ENCODE measurements around the gene COL15A1. TPM values are rescaled to one million over a fixed set of nuclear protein-coding genes. Genes with fewer than 3 reads are reported as not detected.
A peak's percentile ranks its signal among the peaks of the same experiment; 100 is the strongest.

Gene COL15A1
- total and polyA plus RNA-seq, 2 donors = 42.0 to 136 TPM

DNA sequence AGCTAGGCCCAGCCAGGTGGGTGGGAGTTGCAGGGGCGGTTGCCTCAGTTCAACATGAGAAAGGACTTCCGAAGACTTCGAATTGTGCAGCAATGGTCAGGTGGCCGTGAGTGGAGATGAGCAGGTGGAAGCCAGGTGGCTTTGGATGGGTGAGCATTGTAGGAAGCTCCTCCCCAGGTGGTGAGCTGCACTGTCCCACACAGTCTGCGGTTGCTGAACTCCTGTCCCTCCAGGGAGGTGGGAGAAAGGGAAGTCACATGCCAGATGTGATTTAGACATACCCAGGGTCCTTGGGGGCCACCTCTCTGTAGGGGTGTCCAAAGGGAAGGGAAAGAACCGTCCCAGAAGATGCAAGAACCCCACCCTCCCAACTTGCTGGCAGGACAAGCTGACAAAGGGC is 30.4 kb downstream of the COL15A1 start:
- no peaks in the 10 kb centered on the region for H3K4me1 ChIP-seq (ENCODE audit: insufficient read depth)
- no peak for DNase-seq (ENCODE audit: extremely low spot score)
- H3K36me3 ChIP-seq (ENCODE audit: insufficient read depth) = no peaks in the 10 kb centered on the region
- WGBS = 91% methylated on average over 6 of the region's 6 CpGs
- no peak overlapping the region for H3K4me3 ChIP-seq (ENCODE audit: low read depth, low read length)
- H3K27ac ChIP-seq (ENCODE audit: low read depth) = no peak overlapping the region

DNA sequence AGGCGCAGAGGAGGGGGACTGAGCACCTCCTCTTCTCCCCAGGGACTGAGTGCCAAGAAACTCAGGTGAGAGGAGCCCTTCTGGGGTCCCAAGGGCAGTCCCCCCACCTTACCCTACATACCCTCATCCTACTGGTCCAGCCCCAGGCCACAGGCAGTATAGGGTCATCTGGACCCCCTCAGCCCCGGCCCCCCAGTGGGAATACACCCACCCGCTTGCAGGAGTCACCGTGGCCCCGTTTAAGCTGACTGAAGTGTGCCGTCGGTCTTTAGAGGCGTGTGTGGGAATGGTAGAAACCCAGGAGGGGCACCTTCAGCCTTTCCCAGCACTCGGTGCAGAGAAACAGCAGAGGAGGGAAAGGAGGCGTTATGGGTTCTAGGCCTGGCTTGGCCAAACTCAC is 30.8 kb downstream of the COL15A1 start:
- H3K4me1 ChIP-seq (ENCODE audit: insufficient read depth) = no peaks in the 10 kb centered on the region
- WGBS = 61% methylated on average over 10 of the region's 10 CpGs
- H3K36me3 ChIP-seq (ENCODE audit: insufficient read depth) = no peaks in the 10 kb centered on the region
- no peak overlapping the region for H3K4me3 ChIP-seq (ENCODE audit: low read depth, low read length)
- H3K27ac ChIP-seq (ENCODE audit: low read depth) = no peak overlapping the region
- no peak for DNase-seq (ENCODE audit: extremely low spot score)

- no peak overlapping the region for H3K4me3 ChIP-seq (ENCODE audit: low read depth, low read length)
- no peak overlapping the region for H3K27ac ChIP-seq (ENCODE audit: low read depth)
- no peaks in the 10 kb centered on the region for H3K36me3 ChIP-seq (ENCODE audit: insufficient read depth)
- H3K4me1 ChIP-seq (ENCODE audit: insufficient read depth) = no peaks in the 10 kb centered on the region
- peak; percentile 21 for DNase-seq (ENCODE audit: extremely low spot score)
- WGBS = 9% methylated on average over 33 of the region's 33 CpGs
These were observed 31.4 kb downstream of the COL15A1 start for GRCh38 chr9:98974994-98975712.

DNA sequence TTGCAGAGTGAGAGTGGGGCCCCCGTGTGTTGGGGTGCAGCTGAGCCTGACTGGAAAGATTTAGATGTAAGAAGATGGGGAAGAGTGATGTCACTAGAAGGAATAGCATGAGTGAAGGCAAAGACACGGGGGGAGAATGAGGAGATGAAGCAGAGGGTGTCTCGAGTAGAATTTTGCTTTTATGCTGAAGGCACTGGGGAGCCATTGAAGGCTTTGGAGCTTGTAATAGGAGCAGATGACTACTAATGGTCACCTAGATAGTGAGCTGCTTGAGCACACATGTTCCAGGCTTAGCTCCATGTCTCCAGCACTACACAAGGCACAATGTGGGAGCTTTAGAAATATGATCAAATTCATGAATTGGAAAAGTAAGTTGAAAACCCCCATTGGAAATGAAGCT is 32.1 kb downstream of the COL15A1 start:
- Histone ChIP-seq H3K4me1 (ENCODE audit: insufficient read depth) (no peaks in the 10 kb centered on the region), H3K27ac (ENCODE audit: low read depth) (no peak overlapping the region), H3K4me3 (ENCODE audit: low read depth, low read length) (no peak overlapping the region), H3K36me3 (ENCODE audit: insufficient read depth) (no peaks in the 10 kb centered on the region)
- 80% methylated on average over 3 of the region's 3 CpGs for WGBS
- DNase-seq (ENCODE audit: extremely low spot score) = no peak

- no peaks in the 10 kb centered on the region for H3K4me1 ChIP-seq (ENCODE audit: insufficient read depth)
- no peak for DNase-seq (ENCODE audit: extremely low spot score)
- no peaks in the 10 kb centered on the region for H3K36me3 ChIP-seq (ENCODE audit: insufficient read depth)
- H3K4me3 ChIP-seq (ENCODE audit: low read depth, low read length) = no peak overlapping the region
- peak overlapping the region; percentile 42 for H3K27ac ChIP-seq (ENCODE audit: low read depth)
- WGBS = 75% methylated on average over 9 of the region's 9 CpGs
These were observed 33.6 kb downstream of the COL15A1 start for GRCh38 chr9:98977246-98977714.

DNA sequence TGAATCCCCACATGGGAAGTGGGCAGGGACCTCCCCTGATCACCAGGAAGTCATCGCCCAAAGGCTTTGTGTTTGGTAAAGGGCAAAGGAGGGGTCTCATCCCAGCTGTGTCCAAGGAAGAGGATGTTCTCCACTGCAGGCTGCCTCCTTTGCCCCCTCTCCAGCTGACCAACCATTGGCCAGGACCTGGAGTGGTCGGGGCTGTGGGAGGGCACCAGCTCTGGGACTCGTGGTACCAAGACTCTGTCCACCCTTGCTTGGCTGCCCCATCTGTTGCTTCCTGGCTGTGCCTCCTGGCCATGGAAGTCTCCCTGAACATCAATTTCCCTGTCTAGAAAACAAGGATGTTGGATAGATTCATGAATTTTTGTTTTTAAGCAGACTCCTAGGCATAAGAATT is 34.1 kb downstream of the COL15A1 start:
- Histone ChIP-seq H3K4me3 (ENCODE audit: low read depth, low read length) (no peak overlapping the region), H3K4me1 (ENCODE audit: insufficient read depth) (no peaks in the 10 kb centered on the region), H3K36me3 (ENCODE audit: insufficient read depth) (no peaks in the 10 kb centered on the region), H3K27ac (ENCODE audit: low read depth) (no peak overlapping the region)
- no peak for DNase-seq (ENCODE audit: extremely low spot score)
- WGBS = 82% methylated on average over 3 of the region's 3 CpGs

DNA sequence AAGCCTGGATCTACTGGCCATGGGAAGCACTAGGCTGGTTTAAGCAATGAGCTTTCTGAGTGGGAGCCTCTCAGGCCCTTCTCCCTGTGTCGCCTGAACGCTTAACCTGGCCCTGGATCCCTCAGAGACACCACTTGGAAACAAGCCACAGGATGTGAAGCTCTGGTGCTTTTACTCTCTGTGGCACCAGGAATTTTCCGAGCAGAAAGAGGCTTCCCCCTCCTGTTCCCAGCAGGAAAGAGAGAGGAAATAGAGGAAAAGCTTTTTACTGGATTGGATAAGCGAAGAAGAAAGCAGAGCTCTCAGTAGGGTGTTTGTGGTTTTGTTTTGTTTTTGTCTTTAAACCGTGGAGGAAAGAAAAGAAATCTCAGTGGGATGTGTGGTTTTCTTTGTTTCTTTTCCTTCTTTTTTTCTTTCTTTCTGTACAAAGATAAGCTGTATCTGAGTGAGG is 34.5 kb downstream of the COL15A1 start:
- 49% methylated on average over 5 of the region's 5 CpGs for WGBS
- Histone ChIP-seq H3K4me1 (ENCODE audit: insufficient read depth) (no peaks in the 10 kb centered on the region), H3K27ac (ENCODE audit: low read depth) (no peak overlapping the region), H3K36me3 (ENCODE audit: insufficient read depth) (no peaks in the 10 kb centered on the region), H3K4me3 (ENCODE audit: low read depth, low read length) (no peak overlapping the region)
- DNase-seq (ENCODE audit: extremely low spot score) = no peak

GRCh38 chr9:98980291-98980690 is 36.6 kb downstream of the COL15A1 start:
- Histone ChIP-seq H3K36me3 (ENCODE audit: insufficient read depth) (no peaks in the 10 kb centered on the region), H3K27ac (ENCODE audit: low read depth) (no peak overlapping the region), H3K4me1 (ENCODE audit: insufficient read depth) (no peaks in the 10 kb centered on the region), H3K4me3 (ENCODE audit: low read depth, low read length) (no peak overlapping the region)
- 94% methylated on average over 5 of the region's 5 CpGs for WGBS
- DNase-seq (ENCODE audit: extremely low spot score) = no peak

DNA sequence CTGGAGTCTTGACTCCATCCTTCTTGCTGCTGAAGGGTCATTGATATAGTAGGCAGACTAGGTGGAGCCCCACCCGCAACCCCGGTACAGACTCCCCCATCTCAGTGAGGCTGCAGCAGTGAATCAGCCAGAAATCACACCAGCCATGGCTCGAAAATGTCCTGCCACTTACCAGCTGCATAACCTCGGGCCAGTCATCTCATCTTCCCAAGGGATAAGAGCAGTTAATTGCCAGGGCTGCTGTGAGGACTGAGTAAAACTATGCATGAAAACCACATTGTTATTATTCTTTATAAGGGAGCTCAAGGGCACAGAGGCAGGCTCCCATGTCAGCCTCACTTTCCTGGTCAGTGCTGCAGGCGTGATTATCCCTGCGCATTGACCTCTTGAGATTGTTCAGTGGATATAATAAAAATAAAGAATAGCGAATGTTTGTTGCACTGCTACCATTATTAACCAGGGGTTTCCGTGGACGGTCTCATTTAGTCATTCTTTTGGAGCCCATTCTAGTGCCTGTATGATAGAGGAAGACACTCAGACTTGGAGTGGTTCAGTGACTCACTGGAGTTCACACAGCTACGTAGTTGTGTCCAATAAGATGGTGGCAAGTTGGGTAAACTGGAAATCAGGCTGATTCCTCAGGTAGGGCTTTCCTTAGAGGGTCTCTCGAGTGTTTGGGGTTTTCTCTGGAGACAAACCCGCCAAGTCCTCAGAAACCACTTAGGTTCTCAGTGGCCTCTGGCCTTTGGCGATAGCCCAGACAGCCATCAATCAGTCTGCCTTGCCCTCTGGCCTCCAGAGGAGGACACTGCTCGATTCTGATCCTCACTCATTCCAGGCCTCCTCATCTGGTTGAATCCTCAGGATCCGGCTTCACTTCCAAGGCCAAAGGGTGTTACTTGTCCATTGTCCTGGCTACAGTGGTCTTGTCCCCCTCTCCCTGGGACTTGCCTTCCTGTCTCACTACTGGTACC is 39.9 kb downstream of the COL15A1 start:
- H3K36me3 ChIP-seq (ENCODE audit: insufficient read depth) = no peaks in the 10 kb centered on the region
- no peak overlapping the region for H3K4me3 ChIP-seq (ENCODE audit: low read depth, low read length)
- WGBS = 81% methylated on average over 15 of the region's 15 CpGs
- H3K27ac ChIP-seq (ENCODE audit: low read depth) = no peak overlapping the region
- H3K4me1 ChIP-seq (ENCODE audit: insufficient read depth) = no peaks in the 10 kb centered on the region
- no peak for DNase-seq (ENCODE audit: extremely low spot score)

DNA sequence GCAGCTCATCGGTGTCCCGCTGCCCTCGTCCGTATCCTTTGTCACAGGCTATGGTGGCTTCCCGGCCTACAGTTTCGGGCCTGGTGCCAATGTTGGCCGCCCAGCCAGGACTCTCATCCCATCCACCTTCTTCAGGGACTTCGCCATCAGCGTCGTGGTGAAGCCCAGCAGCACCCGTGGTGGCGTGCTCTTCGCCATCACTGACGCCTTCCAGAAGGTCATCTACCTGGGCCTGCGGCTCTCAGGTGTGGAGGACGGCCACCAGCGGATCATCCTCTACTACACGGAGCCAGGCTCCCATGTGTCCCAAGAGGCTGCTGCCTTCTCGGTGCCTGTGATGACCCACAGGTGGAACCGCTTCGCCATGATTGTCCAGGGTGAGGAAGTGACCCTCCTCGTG is 41.9 kb downstream of the COL15A1 start:
- Histone ChIP-seq H3K36me3 (ENCODE audit: insufficient read depth) (no peaks in the 10 kb centered on the region), H3K4me1 (ENCODE audit: insufficient read depth) (no peaks in the 10 kb centered on the region), H3K4me3 (ENCODE audit: low read depth, low read length) (no peak overlapping the region), H3K27ac (ENCODE audit: low read depth) (no peak overlapping the region)
- 93% methylated on average over 22 of the region's 22 CpGs for WGBS
- DNase-seq (ENCODE audit: extremely low spot score) = no peak

DNA sequence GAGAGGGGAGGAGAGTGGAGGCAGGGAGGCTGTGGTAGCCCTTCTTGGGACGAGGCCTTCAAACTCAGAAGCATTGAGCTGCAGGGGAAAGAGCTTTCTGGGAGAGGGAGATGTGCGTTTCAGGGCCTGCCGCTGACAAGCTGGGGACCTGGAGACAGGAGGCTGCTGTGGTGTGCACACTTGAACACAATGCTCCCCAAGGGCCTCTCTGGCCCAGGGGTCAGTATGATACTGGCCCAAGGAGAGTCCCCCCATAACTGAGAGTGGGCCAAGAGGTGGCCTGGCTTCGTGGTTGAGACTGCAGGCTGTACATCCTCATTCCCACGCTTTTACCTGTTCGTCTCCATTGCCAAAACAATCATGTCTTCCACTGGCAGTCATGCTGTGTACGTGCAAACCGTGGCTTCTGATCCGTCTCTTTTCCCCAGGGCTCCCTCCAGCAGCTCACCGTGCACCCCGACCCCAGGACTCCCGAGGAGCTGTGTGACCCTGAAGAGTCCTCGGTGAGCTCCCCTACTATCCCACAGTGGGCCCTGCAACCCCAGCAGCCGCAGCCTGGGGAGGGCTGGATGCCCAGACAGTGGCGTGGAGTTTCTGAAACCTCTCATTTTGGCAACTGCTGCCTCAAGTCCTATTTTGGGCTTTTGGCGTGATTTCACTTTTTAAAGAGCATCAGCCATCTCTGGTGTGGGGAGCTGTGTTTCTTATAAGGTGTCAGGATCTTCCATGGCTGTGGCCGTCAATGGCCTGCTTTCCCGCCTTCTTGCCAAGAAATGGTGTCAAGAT is 43.4 kb downstream of the COL15A1 start:
- no peaks in the 10 kb centered on the region for H3K4me1 ChIP-seq (ENCODE audit: insufficient read depth)

GRCh38 chr9:98989036-98990000 is 45.6 kb downstream of the COL15A1 start:
- no peak overlapping the region for H3K4me3 ChIP-seq (ENCODE audit: low read depth, low read length)
- H3K36me3 ChIP-seq (ENCODE audit: insufficient read depth) = no peaks in the 10 kb centered on the region
- WGBS = 76% methylated on average over 13 of the region's 13 CpGs
- no peaks in the 10 kb centered on the region for H3K4me1 ChIP-seq (ENCODE audit: insufficient read depth)
- no peak overlapping the region for H3K27ac ChIP-seq (ENCODE audit: low read depth)
- no peak for DNase-seq (ENCODE audit: extremely low spot score)

More for the DNA sequence above, 43.4 kb downstream of the COL15A1 start:
- Histone ChIP-seq H3K4me3 (ENCODE audit: low read depth, low read length) (no peak overlapping the region), H3K36me3 (ENCODE audit: insufficient read depth) (no peaks in the 10 kb centered on the region), H3K27ac (ENCODE audit: low read depth) (no peak overlapping the region)
- DNase-seq (ENCODE audit: extremely low spot score) = no peak
- WGBS = 59% methylated on average over 18 of the region's 18 CpGs

Measured in urinary bladder (tissue), 4 donors.